Measurements from ENCODE around the gene SPATA6. TPM values are rescaled to one million over a fixed set of nuclear protein-coding genes. Genes with fewer than 3 reads are reported as not detected.

The SPATA6 gene
- total and polyA plus RNA-seq, 2 of the 4 experiments (the other 2 are of a cell fraction) = 1.1 to 2.0 TPM

DNA sequence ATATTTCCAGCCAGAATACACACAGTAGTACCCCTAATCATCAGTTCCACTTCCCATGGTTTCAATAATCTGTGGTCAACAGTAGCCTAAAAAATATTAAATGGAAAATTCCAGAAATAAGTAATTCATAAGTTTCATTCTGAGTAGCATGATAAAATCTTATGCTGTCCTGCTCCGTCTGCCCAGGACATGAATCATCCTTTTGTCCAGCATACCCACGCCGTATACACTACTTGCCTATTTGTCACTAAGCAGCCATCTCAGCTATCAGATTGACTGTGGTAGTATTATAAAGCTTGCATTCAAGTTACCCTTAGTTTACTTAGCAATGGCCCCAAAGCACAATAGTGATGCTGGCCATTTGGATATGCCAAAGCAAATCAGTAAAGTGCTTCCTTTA is 130.8 kb downstream of the SPATA6 start:
- in situ Hi-C loops (cut with MboI; ENCODE audit: low sequenced_read_pairs) (no loop called here), dilution Hi-C loops (cut with HindIII; ENCODE audit: low sequenced_read_pairs, unreplicated experiment) (no loop called here), intact Hi-C loops (cut with micrococcal nuclease) (no loop called here)
- no peak overlapping the region for H3K56ac ChIP-seq (ENCODE audit: extremely low read depth, insufficient read depth, low read length)
- H3K14ac ChIP-seq (replicated peaks; ENCODE audit: low read depth, low read length) = no peak overlapping the region; the same call in 1 of the 2 replicates
- H3K27ac ChIP-seq (ENCODE audit: insufficient read depth, low read length) = no peak overlapping the region
- no peaks in the 10 kb centered on the region for H3K27me3 ChIP-seq (ENCODE audit: control insufficient read depth, insufficient read depth, low read length)
- H3K4me3 ChIP-seq (ENCODE audit: insufficient read depth, low read depth, low read length) = no peak overlapping the region
- H3K4ac ChIP-seq (ENCODE audit: low read depth, low read length) = no peak overlapping the region
- DNase-seq = peak; percentile 3
- no peak overlapping the region for H2BK15ac ChIP-seq (ENCODE audit: low read depth, low read length)
- no peak overlapping the region for H2BK20ac ChIP-seq (ENCODE audit: low read depth, low read length)
- POLR2A ChIA-PET (ENCODE audit: unreplicated experiment) = no interaction called here
- H2AK5ac ChIP-seq (ENCODE audit: low read depth, low read length) = no peak overlapping the region
- H2BK5ac ChIP-seq (ENCODE audit: low read depth, low read length, poor library complexity, severe bottlenecking) = no peak overlapping the region
- TF ChIP-seq CEBPB (IDR thresholded peaks at IDR 0.05; ENCODE audit: low read depth, low read length) (no peak), RCOR1 (IDR thresholded peaks at IDR 0.05; ENCODE audit: insufficient replicate concordance, low read length) (no peak), FOS (IDR thresholded peaks at IDR 0.05; ENCODE audit: low read depth, low read length) (no peak), SMC3 (IDR thresholded peaks at IDR 0.05; ENCODE audit: low read depth, low read length) (no peak), POLR2A (IDR thresholded peaks at IDR 0.05; ENCODE audit: low read depth, low read length) (no peak), NFE2L2 (IDR thresholded peaks at IDR 0.05; ENCODE audit: low read depth, low read length) (no peak), MAFK (IDR thresholded peaks at IDR 0.05; ENCODE audit: low read depth, low read length) (no peak), RFX5 (IDR thresholded peaks at IDR 0.05; ENCODE audit: low read depth, low read length) (no peak), MXI1 (IDR thresholded peaks at IDR 0.05; ENCODE audit: borderline replicate concordance, low read depth, low read length) (no peak), CHD1 (IDR thresholded peaks at IDR 0.05; ENCODE audit: low read depth, low read length) (no peak), BHLHE40 (IDR thresholded peaks at IDR 0.05; ENCODE audit: low read depth, low read length) (no peak), MAZ (IDR thresholded peaks at IDR 0.05; ENCODE audit: borderline replicate concordance, low read depth, low read length) (no peak), RAD21 (IDR thresholded peaks at IDR 0.05; ENCODE audit: low read length) (no peak)
- TF ChIP-seq, protein P1, sequence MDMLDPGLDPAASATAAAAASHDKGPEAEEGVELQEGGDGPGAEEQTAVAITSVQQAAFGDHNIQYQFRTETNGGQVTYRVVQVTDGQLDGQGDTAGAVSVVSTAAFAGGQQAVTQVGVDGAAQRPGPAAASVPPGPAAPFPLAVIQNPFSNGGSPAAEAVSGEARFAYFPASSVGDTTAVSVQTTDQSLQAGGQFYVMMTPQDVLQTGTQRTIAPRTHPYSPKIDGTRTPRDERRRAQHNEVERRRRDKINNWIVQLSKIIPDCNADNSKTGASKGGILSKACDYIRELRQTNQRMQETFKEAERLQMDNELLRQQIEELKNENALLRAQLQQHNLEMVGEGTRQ (IDR thresholded peaks at IDR 0.05; ENCODE audit: low read depth, low read length) = no peak
- TF ChIP-seq, protein P2, sequence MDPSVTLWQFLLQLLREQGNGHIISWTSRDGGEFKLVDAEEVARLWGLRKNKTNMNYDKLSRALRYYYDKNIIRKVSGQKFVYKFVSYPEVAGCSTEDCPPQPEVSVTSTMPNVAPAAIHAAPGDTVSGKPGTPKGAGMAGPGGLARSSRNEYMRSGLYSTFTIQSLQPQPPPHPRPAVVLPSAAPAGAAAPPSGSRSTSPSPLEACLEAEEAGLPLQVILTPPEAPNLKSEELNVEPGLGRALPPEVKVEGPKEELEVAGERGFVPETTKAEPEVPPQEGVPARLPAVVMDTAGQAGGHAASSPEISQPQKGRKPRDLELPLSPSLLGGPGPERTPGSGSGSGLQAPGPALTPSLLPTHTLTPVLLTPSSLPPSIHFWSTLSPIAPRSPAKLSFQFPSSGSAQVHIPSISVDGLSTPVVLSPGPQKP (IDR thresholded peaks at IDR 0.05; ENCODE audit: borderline replicate concordance, low read depth, low read length) = no peak
- TF ChIP-seq, protein P3, sequence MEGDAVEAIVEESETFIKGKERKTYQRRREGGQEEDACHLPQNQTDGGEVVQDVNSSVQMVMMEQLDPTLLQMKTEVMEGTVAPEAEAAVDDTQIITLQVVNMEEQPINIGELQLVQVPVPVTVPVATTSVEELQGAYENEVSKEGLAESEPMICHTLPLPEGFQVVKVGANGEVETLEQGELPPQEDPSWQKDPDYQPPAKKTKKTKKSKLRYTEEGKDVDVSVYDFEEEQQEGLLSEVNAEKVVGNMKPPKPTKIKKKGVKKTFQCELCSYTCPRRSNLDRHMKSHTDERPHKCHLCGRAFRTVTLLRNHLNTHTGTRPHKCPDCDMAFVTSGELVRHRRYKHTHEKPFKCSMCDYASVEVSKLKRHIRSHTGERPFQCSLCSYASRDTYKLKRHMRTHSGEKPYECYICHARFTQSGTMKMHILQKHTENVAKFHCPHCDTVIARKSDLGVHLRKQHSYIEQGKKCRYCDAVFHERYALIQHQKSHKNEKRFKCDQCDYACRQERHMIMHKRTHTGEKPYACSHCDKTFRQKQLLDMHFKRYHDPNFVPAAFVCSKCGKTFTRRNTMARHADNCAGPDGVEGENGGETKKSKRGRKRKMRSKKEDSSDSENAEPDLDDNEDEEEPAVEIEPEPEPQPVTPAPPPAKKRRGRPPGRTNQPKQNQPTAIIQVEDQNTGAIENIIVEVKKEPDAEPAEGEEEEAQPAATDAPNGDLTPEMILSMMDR (conservative IDR thresholded peaks at IDR 0.05; ENCODE audit: low read depth, low read length) = no peak
- no peak overlapping the region for H3K4me2 ChIP-seq (ENCODE audit: low read depth, low read length)
- CTCF ChIA-PET = no interaction called here
- no TSS peak for BruUV-seq (replicated peaks)
- no peak overlapping the region for H3K9ac ChIP-seq (ENCODE audit: low read depth, low read length)
- no peak for ATAC-seq (ENCODE audit: low read depth)
- no peaks in the 10 kb centered on the region for H3K79me1 ChIP-seq (ENCODE audit: low read depth in 1 of 2, low read length in 2 of 2)
- no peak overlapping the region for H4K91ac ChIP-seq (ENCODE audit: insufficient read depth, low read depth, low read length)
- no peaks in the 10 kb centered on the region for H4K20me1 ChIP-seq (ENCODE audit: insufficient read depth, low read length)
- WGBS, 2 experiments (ENCODE audit: extremely low coverage in 2 of 2, insufficient read length in 1 of 2) = no CpG with 5 or more reads among the region's 3 CpGs
- H3K4me1 ChIP-seq (ENCODE audit: control insufficient read depth, insufficient read depth, low read length) = no peaks in the 10 kb centered on the region
- H4K8ac ChIP-seq (ENCODE audit: low read depth in 2 of 2, low read length in 2 of 2) = no peak overlapping the region
- H4K5ac ChIP-seq (ENCODE audit: low read depth, low read length) = no peak overlapping the region
- H2BK120ac ChIP-seq (ENCODE audit: low read depth, low read length) = no peak overlapping the region
- no peak overlapping the region for H2AFZ ChIP-seq (replicated peaks; ENCODE audit: low read length, poor library complexity)
- H3K23ac ChIP-seq (ENCODE audit: low read depth, low read length) = no peak overlapping the region
- H2AK9ac ChIP-seq (replicated peaks; ENCODE audit: low read depth, low read length, poor library complexity) = no peak overlapping the region
- H3K36me3 ChIP-seq (ENCODE audit: control insufficient read depth, insufficient read depth, low read length) = no peaks in the 10 kb centered on the region
- H3K9me1 ChIP-seq (ENCODE audit: insufficient read depth, low read length) = no peaks in the 10 kb centered on the region
- no peak overlapping the region for H3K18ac ChIP-seq (ENCODE audit: low read depth, low read length)
- H3K9me3 ChIP-seq (ENCODE audit: control insufficient read depth, insufficient read depth, low read length) = peaks cover 2% of the 10 kb centered on the region; the same call in 1 of the 2 replicates
